Suprapubic skin (tissue), 4 donors: ENCODE results near the gene DCAF17. TPM values are rescaled to one million over a fixed set of nuclear protein-coding genes. Genes with fewer than 3 reads are reported as not detected.
"Not testable (repeated sequence)": the region's sequence is repeated elsewhere in the genome, so short reads cannot be mapped to it uniquely, and the experiment has no call there.

Source experiments
- DNase-seq, 2 donors: peaks; one replicate each; pipeline ENCODE4 v3.0.0-alpha.2; 2019; ENCODE audit warnings: low spot score in 2 of 2
- H3K27ac ChIP-seq: fragments of 200-600 bp; sonication (generic); one replicate; pipeline ENCODE4 v1.5.1; 2019
- H3K27me3 ChIP-seq: fragments of 200-600 bp; sonication (generic); one replicate; pipeline ENCODE4 v1.5.1; 2019
- H3K36me3 ChIP-seq: fragments of 200-600 bp; sonication (generic); one replicate; pipeline ENCODE4 v1.5.1; 2019
- H3K4me1 ChIP-seq: fragments of 200-600 bp; sonication (generic); one replicate; pipeline ENCODE4 v1.5.1; 2019
- H3K4me3 ChIP-seq: fragments of 200-600 bp; sonication (generic); one replicate; pipeline ENCODE4 v1.5.1; 2019; ENCODE audit warnings: mild to moderate bottlenecking
- H3K9me3 ChIP-seq: fragments of 200-600 bp; sonication (generic); one replicate; pipeline ENCODE4 v1.5.1; 2019
- EP300 ChIP-seq: sonication (generic); formaldehyde crosslinking; IDR thresholded peaks from one replicate; pipeline ENCODE4 v1.6.1; 2017; ENCODE audit warnings: antibody characterized with exemption
- POLR2A ChIP-seq, 2 donors: fragments of 450-650 bp; IDR thresholded peaks; one replicate each; pipeline ENCODE4 v1.6.1; 2017; ENCODE audit warnings: antibody characterized with exemption in 2 of 2, mild to moderate bottlenecking in 2 of 2, moderate library complexity in 2 of 2
- POLR2AphosphoS5 ChIP-seq, 3 donors: sonication (generic); formaldehyde crosslinking; IDR thresholded peaks; one replicate each; pipeline ENCODE4 v1.6.1; 2017; ENCODE audit warnings: antibody characterized with exemption in 3 of 3
- WGBS: methylation state at CpG from one replicate; pipeline ENCODE4 v1.1.5; 2018; 5-methylcytosine and 5-hydroxymethylcytosine counted together
- total RNA-seq, 4 donors: library from RNA; depleted of rRNA; stranded (reverse); fragments of >200 nt; gene quantifications; one replicate each; pipeline ENCODE4 v1.1.0, GENCODE V29; 2016
- TF ChIP-seq, protein P1 (sequence below), 2 donors: fragments of 200-600 bp in 1 of 2; fragments of 450-650 bp in 1 of 2; sonication (generic) in 1 of 2; IDR thresholded peaks; one replicate each; pipeline ENCODE4 v1.5.1; 2016 to 2019; ENCODE audit warnings: antibody characterized with exemption in 2 of 2, mild to moderate bottlenecking in 1 of 2, moderate library complexity in 1 of 2

DCAF17 gene
- total RNA-seq, 4 donors from 2014 or later, result 12.1 to 25.1 (median 15.1) TPM

GRCh38 chr2:171487201-171487600, 53.2 kb downstream of the DCAF17 start:
- Histone ChIP-seq H3K9me3 (no peaks in the 10 kb centered on the region), H3K36me3 (peaks cover 10% of the 10 kb centered on the region), H3K4me3 (no peak overlapping the region), H3K27ac (no peak overlapping the region), H3K27me3 (no peaks in the 10 kb centered on the region), H3K4me1 (no peaks in the 10 kb centered on the region)
- no peak for DNase-seq
- WGBS, result 97% methylated on average over 6 of the region's 6 CpGs
- TF ChIP-seq POLR2A (IDR thresholded peaks at IDR 0.05) (no peak), EP300 (no peak), POLR2AphosphoS5 (IDR thresholded peaks at IDR 0.05) (no peak)
- TF ChIP-seq, protein P1, sequence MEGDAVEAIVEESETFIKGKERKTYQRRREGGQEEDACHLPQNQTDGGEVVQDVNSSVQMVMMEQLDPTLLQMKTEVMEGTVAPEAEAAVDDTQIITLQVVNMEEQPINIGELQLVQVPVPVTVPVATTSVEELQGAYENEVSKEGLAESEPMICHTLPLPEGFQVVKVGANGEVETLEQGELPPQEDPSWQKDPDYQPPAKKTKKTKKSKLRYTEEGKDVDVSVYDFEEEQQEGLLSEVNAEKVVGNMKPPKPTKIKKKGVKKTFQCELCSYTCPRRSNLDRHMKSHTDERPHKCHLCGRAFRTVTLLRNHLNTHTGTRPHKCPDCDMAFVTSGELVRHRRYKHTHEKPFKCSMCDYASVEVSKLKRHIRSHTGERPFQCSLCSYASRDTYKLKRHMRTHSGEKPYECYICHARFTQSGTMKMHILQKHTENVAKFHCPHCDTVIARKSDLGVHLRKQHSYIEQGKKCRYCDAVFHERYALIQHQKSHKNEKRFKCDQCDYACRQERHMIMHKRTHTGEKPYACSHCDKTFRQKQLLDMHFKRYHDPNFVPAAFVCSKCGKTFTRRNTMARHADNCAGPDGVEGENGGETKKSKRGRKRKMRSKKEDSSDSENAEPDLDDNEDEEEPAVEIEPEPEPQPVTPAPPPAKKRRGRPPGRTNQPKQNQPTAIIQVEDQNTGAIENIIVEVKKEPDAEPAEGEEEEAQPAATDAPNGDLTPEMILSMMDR (IDR thresholded peaks at IDR 0.05), result no peak

DNA sequence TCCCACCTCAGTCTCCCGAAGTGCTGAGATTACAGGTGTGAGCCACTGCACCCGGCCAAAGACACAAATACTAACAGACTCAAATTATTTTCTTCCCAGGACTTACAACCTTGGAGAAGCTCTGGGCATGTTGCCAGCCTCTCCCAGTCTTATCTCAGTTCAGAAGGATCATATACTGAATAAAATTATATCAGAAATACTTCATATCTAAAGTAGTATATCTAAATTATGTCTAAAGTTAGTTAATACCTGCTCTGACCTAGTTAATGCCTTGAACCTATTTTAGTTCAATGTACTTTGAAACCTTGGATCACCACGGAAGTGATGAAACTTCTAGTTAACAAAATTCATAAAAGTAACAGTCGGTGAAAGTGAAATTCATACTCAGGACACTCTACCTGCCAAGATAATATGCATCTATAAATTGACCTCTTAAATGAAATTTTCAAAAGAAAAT, 53.8 kb downstream of the DCAF17 start:
- DNase-seq, result no peak
- 68% methylated on average over 4 of the region's 4 CpGs for WGBS
- TF ChIP-seq POLR2AphosphoS5 (IDR thresholded peaks at IDR 0.05) (no peak), EP300 (no peak), POLR2A (IDR thresholded peaks at IDR 0.05) (no peak)
- TF ChIP-seq, protein P1 (IDR thresholded peaks at IDR 0.05), result no peak
- H3K4me3 ChIP-seq, result no peak overlapping the region
- no peaks in the 10 kb centered on the region for H3K4me1 ChIP-seq
- no peak overlapping the region for H3K27ac ChIP-seq
- H3K36me3 ChIP-seq, result peaks cover 5% of the 10 kb centered on the region
- no peaks in the 10 kb centered on the region for H3K27me3 ChIP-seq
- H3K9me3 ChIP-seq, result no peaks in the 10 kb centered on the region

- Histone ChIP-seq H3K36me3 (no peaks in the 10 kb centered on the region), H3K27ac (no peak overlapping the region), H3K4me3 (no peak overlapping the region), H3K27me3 (no peaks in the 10 kb centered on the region), H3K9me3 (no peaks in the 10 kb centered on the region), H3K4me1 (no peaks in the 10 kb centered on the region)
- no peak for DNase-seq
- no peak for TF ChIP-seq POLR2A (IDR thresholded peaks at IDR 0.05)
- no peak for TF ChIP-seq EP300
- TF ChIP-seq, protein P1 (IDR thresholded peaks at IDR 0.05), result no peak
- no peak for TF ChIP-seq POLR2AphosphoS5 (IDR thresholded peaks at IDR 0.05)
- WGBS, result 82% methylated on average over 2 of the region's 2 CpGs
Observed at GRCh38 chr2:171490577-171490976, 56.6 kb downstream of the DCAF17 start.

- 91% methylated on average over 3 of the region's 3 CpGs for WGBS
- Histone ChIP-seq H3K27ac (no peak overlapping the region), H3K9me3 (no peaks in the 10 kb centered on the region), H3K27me3 (no peaks in the 10 kb centered on the region), H3K4me1 (no peaks in the 10 kb centered on the region), H3K4me3 (no peak overlapping the region), H3K36me3 (no peaks in the 10 kb centered on the region)
- DNase-seq, result no peak
- TF ChIP-seq POLR2AphosphoS5 (IDR thresholded peaks at IDR 0.05), result no peak
- TF ChIP-seq, protein P1 (IDR thresholded peaks at IDR 0.05), result no peak
- no peak for TF ChIP-seq EP300
- TF ChIP-seq POLR2A (IDR thresholded peaks at IDR 0.05), result no peak
Observed at GRCh38 chr2:171491292-171491691, 57.3 kb downstream of the DCAF17 start.

GRCh38 chr2:171492664-171493063, 58.6 kb downstream of the DCAF17 start:
- no peaks in the 10 kb centered on the region for H3K4me1 ChIP-seq
- no peak overlapping the region for H3K4me3 ChIP-seq
- TF ChIP-seq, protein P1 (IDR thresholded peaks at IDR 0.05), result no peak
- TF ChIP-seq POLR2AphosphoS5 (IDR thresholded peaks at IDR 0.05), result no peak
- no peaks in the 10 kb centered on the region for H3K9me3 ChIP-seq
- WGBS, result 60% methylated on average over 6 of the region's 6 CpGs
- no peaks in the 10 kb centered on the region for H3K27me3 ChIP-seq
- H3K27ac ChIP-seq, result no peak overlapping the region
- DNase-seq, result no peak
- no peaks in the 10 kb centered on the region for H3K36me3 ChIP-seq

DNA sequence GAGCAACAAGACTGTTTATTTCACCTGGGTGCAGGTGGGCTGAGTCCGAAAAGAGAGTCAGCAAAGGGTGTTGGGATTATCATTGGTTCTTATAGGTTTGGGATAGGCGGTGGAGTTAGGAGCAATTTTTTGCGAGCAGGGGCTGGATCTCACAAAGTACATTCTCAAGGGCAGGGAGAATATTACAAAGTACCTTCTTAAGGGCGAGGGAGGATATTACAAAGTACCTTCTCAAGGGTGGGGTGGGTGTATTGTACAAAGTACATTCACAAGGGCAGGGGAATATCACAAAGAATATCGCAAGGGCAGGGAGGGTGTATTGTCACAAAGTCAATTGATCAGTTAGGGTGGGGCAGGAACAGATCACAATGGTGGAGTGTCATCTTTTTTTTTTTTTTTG, 63.6 kb downstream of the DCAF17 start:
- not testable (repeated sequence) for H3K36me3 ChIP-seq, H3K27me3 ChIP-seq, H3K9me3 ChIP-seq, DNase-seq, H3K27ac ChIP-seq, H3K4me1 ChIP-seq, H3K4me3 ChIP-seq
- WGBS, result 96% methylated on average over 5 of the region's 5 CpGs
